GM12873 (cell line): ENCODE results near the gene ABCG4.

Experiments used
- CTCF ChIP-seq: IDR thresholded peaks from 2 replicates; pipeline ENCODE4 v1.5.1; 2012; ENCODE audit warnings: low read depth, mild to moderate bottlenecking, moderate library complexity, low read length, control low read depth; ENCODE audit not compliant: insufficient read depth; ENCODE audit errors: missing control alignments

The ABCG4 gene

GRCh38 chr11:119130662-119131061 lies 18.2 kb upstream of the ABCG4 start:
- no peak for TF ChIP-seq CTCF

- peak; percentile 73 for TF ChIP-seq CTCF
Observed at GRCh38 chr11:119134389-119134978, 14.4 kb upstream of the ABCG4 start.

- TF ChIP-seq CTCF: peak; percentile 66
Observed at GRCh38 chr11:119144825-119145486, 3.9 kb upstream of the ABCG4 start.

- TF ChIP-seq CTCF: no peak
Observed at GRCh38 chr11:119145551-119145950, 3.3 kb upstream of the ABCG4 start.

GRCh38 chr11:119147604-119148333 lies 1.1 kb upstream of the ABCG4 start:
- no peak for TF ChIP-seq CTCF

GRCh38 chr11:119148720-119149017 lies 183 bp upstream of the ABCG4 start:
- TF ChIP-seq CTCF: no peak

- TF ChIP-seq CTCF: no peak
Observed at GRCh38 chr11:119149786-119150275, 979 bp downstream of the ABCG4 start.
